HepG2 (cell line): ENCODE data around the gene ARHGDIA. TPM values are rescaled to one million over a fixed set of nuclear protein-coding genes. Genes with fewer than 3 reads are reported as not detected.
A peak's percentile ranks its signal among the peaks of the same experiment; 100 is the strongest.

Experiments
- ATAC-seq: fragments of 200-7000 bp; cut with Tn5 transposase; 3 replicates; pipeline ENCODE4 v1.9.1; 2020; ENCODE audit warnings: mild to moderate bottlenecking, moderate library complexity
- BruUV-seq: library from RNA; stranded (reverse); fragments of 400-500 nt; replicated peaks from 2 replicates; lab custom pipeline; 2021; lab: Mats Ljungman, UMichigan
- CTCF ChIA-PET: fragments of 300-600 bp; formaldehyde crosslinking; extraction: SDS; loops from one replicate; lab custom pipeline; 2021; ENCODE audit warnings: low total read pairs, inconsistent platforms, low intra/inter-chr PET ratio; lab: Yijun Ruan, JAX
- POLR2A ChIA-PET: fragments of 350-600 bp; sonication (Branson Sonifier 250); formaldehyde crosslinking; loops from one replicate; lab custom pipeline; 2020; ENCODE audit warnings: antibody characterized with exemption, inconsistent platforms; lab: Yijun Ruan, JAX
- DNase-seq: peaks from one replicate; pipeline ENCODE4 v3.0.0-alpha.2; 2015; ENCODE audit warnings: low spot score
- FAIRE-seq: peaks from 3 replicates; lab custom pipeline; 2011; peaks lifted over from hg19 to GRCh38; lab: Jason Lieb, UNC
- H2AFZ ChIP-seq: one replicate; pipeline ENCODE4 v1.6.1; 2011; ENCODE audit warnings: low read length, inconsistent platforms
- H3K27ac ChIP-seq: fragments of 300-600 bp; 3 replicates; pipeline ENCODE4 v1.8.0; 2011; ENCODE audit warnings: mixed run types, mild to moderate bottlenecking, mixed read lengths, low read length, inconsistent platforms; ENCODE audit not compliant: insufficient read depth; ENCODE audit errors: extremely low read length
- H3K27me3 ChIP-seq, 2 experiments: fragments of 200-600 bp in 1 of 2; 2 replicates in 1 of 2; 3 replicates in 1 of 2; pipeline versions ENCODE4 v1.6.0 to v1.8.0; 2011; ENCODE audit warnings: low read length in 2 of 2, mild to moderate bottlenecking in 2 of 2, moderate library complexity in 2 of 2, inconsistent platforms in 1 of 2; ENCODE audit not compliant: insufficient read depth in 2 of 2, control insufficient read depth in 1 of 2
- H3K36me3 ChIP-seq, 2 experiments: fragments of 200-600 bp in 1 of 2; replicated peaks in 1 of 2; 2 replicates in 1 of 2; 3 replicates in 1 of 2; pipeline versions ENCODE4 v1.5.1 to v1.8.0; 2011; ENCODE audit warnings: low read length in 2 of 2, inconsistent platforms in 1 of 2; ENCODE audit not compliant: insufficient read depth in 2 of 2, control insufficient read depth in 1 of 2
- H3K4me1 ChIP-seq: 2 replicates; pipeline ENCODE4 v1.5.1; 2012; ENCODE audit warnings: low read length, inconsistent platforms; ENCODE audit not compliant: insufficient read depth
- H3K4me2 ChIP-seq: 2 replicates; pipeline ENCODE4 v1.6.0; 2011; ENCODE audit warnings: low read depth, low read length, inconsistent platforms
- H3K4me3 ChIP-seq, 3 experiments: fragments of 200-600 bp in 1 of 3; sonication (generic), shearing (Covaris generic) in 1 of 3; replicated peaks in 1 of 3; 2 replicates each; pipeline ENCODE4 v1.5.1; 2011 to 2016; ENCODE audit warnings: low read length in 3 of 3, inconsistent platforms in 2 of 3, low read depth in 2 of 3, mild to moderate bottlenecking in 2 of 3, control low read depth in 1 of 3, mixed read lengths in 1 of 3; ENCODE audit not compliant: insufficient read depth in 1 of 3
- H3K79me2 ChIP-seq: one replicate; pipeline ENCODE4 v1.6.1; 2011; ENCODE audit warnings: low read length, inconsistent platforms; ENCODE audit not compliant: insufficient read depth
- H3K9ac ChIP-seq: 2 replicates; pipeline ENCODE4 v1.6.0; 2011; ENCODE audit warnings: mild to moderate bottlenecking, low read depth, low read length, inconsistent platforms; ENCODE audit not compliant: insufficient read depth
- H3K9me3 ChIP-seq: 2 replicates; pipeline ENCODE4 v1.5.1; 2012; ENCODE audit warnings: mild to moderate bottlenecking, low read length
- H4K20me1 ChIP-seq: 2 replicates; pipeline ENCODE4 v1.6.0; 2011; ENCODE audit warnings: inconsistent platforms, mild to moderate bottlenecking, low read length, moderate library complexity; ENCODE audit not compliant: insufficient read depth
- GLMP ChIP-seq: sonication (generic); formaldehyde crosslinking; IDR thresholded peaks from 2 replicates; pipeline ENCODE4 v1.9.0; 2021; ENCODE audit warnings: missing genetic modification reagents, mild to moderate bottlenecking, borderline replicate concordance
- NRL ChIP-seq: sonication (generic); formaldehyde crosslinking; IDR thresholded peaks from 2 replicates; pipeline ENCODE4 v1.5.0; 2020; ENCODE audit warnings: missing genetic modification reagents, mild to moderate bottlenecking, moderate library complexity, borderline replicate concordance
- POLR2A ChIP-seq, 2 experiments: IDR thresholded peaks; 2 replicates each; pipeline ENCODE4 v1.6.1; 2011; ENCODE audit warnings: low read depth in 2 of 2, low read length in 2 of 2, mild to moderate bottlenecking in 1 of 2, moderate library complexity in 1 of 2; ENCODE audit not compliant: insufficient read depth in 1 of 2
- RBFOX2 ChIP-seq: fragments of 200-400 bp; formaldehyde crosslinking; IDR thresholded peaks from 2 replicates; pipeline ENCODE4 v1.6.1; 2017; ENCODE audit warnings: low read depth, mild to moderate bottlenecking, low read length
- WGBS: methylation state at CpG from one replicate; pipeline ENCODE4 v1.1.6; 2017; ENCODE audit warnings: low lambda C conversion rate; 5-methylcytosine and 5-hydroxymethylcytosine counted together
- in situ Hi-C: cut with HindIII; loops from 2 replicates; pipeline ENCODE4 v1.10.0; 2017; ENCODE audit warnings: low pct_unique_long_range_greater_than_20kb; ENCODE audit not compliant: extremely low pct_ligation_motif_present
- intact Hi-C: fragments of 100-400 bp; cut with micrococcal nuclease; formaldehyde crosslinking; loops from one replicate; pipeline ENCODE4 v1.10.0; 2022; ENCODE audit not compliant: unreplicated experiment
- polyA plus RNA-seq, 8 experiments: library from polyadenylated mRNA; depleted of rRNA in 3 of 8; stranded (reverse) in 7 of 8; unstranded in 1 of 8; fragments of >200 nt; fragmentation: Illumina TruSeq in 4 of 8; extraction: Trizol in 4 of 8; gene quantifications; 2 replicates each; pipeline versions ENCODE4 v1.2.1 to v1.2.3, GENCODE V29; 2011 to 2016; ENCODE audit warnings: low read depth in 4 of 8, missing spikeins in 1 of 8, mixed read lengths in 1 of 8; ENCODE audit not compliant: insufficient read depth in 1 of 8
- total RNA-seq, 5 experiments: library from RNA; depleted of rRNA; stranded (reverse); fragments of >200 nt; fragmentation: Illumina TruSeq; extraction: Trizol; gene quantifications; 2 replicates each; pipeline ENCODE4 v1.2.3, GENCODE V29; 2016; ENCODE audit warnings: low read depth in 1 of 5

Gene ARHGDIA
- total and polyA plus RNA-seq, 2 of the 13 experiments (the other 11 are each of a cell fraction or from before 2014, with no cell fraction given): 40.0 to 64.0 TPM

DNA sequence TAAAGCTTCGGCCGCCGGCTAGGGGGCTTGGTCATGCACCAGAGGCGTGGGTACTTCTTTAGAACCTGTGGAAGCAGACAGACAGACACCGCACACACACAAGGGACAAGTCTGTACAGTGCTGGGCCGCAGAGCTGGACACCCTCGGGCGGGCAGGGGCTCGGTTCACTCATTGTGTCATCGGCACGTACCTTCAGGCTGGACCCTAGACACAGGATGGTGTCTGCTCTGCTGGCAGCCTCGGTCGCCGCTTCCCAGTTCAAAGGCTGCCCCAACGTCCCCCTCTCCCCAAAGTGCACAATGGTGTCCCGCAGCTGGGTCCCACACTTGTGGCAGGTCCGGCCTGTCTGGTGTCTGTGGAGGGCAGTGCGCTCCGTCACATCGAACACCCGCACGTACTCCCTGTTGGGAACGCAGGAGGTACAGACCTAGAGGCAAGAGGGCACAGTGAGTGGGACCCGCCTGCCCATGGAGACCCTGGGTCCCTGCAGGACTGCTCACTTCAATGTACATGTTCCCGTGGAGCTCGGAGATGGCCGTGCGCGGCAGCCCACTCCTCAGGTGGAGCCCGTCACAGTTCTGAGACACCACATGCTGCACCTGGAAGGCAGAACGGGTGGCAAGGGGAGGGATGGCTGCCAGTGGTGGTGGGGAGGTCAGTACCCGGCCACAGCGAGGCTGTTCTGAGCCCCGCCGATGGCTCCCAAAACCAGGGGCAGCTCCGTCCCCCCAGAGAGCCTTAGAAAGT is 43.1 kb upstream of the ARHGDIA start:
- 97% methylated on average over 28 of the region's 36 CpGs for WGBS
- TF ChIP-seq POLR2A (IDR thresholded peaks at IDR 0.05; ENCODE audit: insufficient read depth in 1 of 2, low read depth in 2 of 2, low read length in 2 of 2): no peak
- no peak for TF ChIP-seq GLMP
- TF ChIP-seq NRL (CRISPR knock-in tag): 0 out of 2 replicates have a peak, but pooled peaks have one; percentile 14
- TF ChIP-seq RBFOX2: 0 out of 2 replicates have a peak, but pooled peaks have one; percentile 20

More for the DNA sequence above, 43.1 kb upstream of the ARHGDIA start:
- H3K4me1 ChIP-seq: peaks cover 44% of the 10 kb centered on the region
- no peaks in the 10 kb centered on the region for H3K9me3 ChIP-seq
- ATAC-seq (no peak), FAIRE-seq (no peak), DNase-seq (no peak)
- ChIA-PET POLR2A (interaction anchor here (1.4 kb wide), 1 partner anchor 9 kb away, joined by 3 read pairs; no protein-coding TSS in a partner anchor), CTCF (no interaction called here)
- intact Hi-C loops: loop anchor here (5.0 kb wide), 1 partner anchor 42 kb away; the partner anchor contains the start of gene ARHGDIA
- no peak overlapping the region for H3K27ac ChIP-seq
- peaks cover 27 to 48% of the 10 kb centered on the region in 2 experiments for H3K36me3 ChIP-seq
- H3K79me2 ChIP-seq: peaks cover 34% of the 10 kb centered on the region
- no peak overlapping the region for H2AFZ ChIP-seq
- no peak overlapping the region for H3K4me3 ChIP-seq
- in situ Hi-C loops: no loop called here
- no TSS peak for BruUV-seq
- H3K27me3 ChIP-seq: no peaks in the 10 kb centered on the region; a peak in 1 of 5 replicates
- H3K4me2 ChIP-seq: no peak overlapping the region
- peaks cover 3% of the 10 kb centered on the region; the same call in 1 of the 2 replicates for H4K20me1 ChIP-seq
- no peak overlapping the region for H3K9ac ChIP-seq
